B cell (primary cell): ENCODE measurements around the gene SPATA32. TPM values are rescaled to one million over a fixed set of nuclear protein-coding genes. Genes with fewer than 3 reads are reported as not detected.

ENCODE experiments used
- ATAC-seq: fragments of 200-7000 bp; cut with Tn5 transposase; one replicate; pipeline ENCODE4 v1.10.0; 2021; ENCODE audit warnings: low read depth, mild to moderate bottlenecking, moderate number of reproducible peaks, moderate library complexity
- CTCF ChIA-PET: fragments of 350-600 bp; sonication (Branson Sonifier 250); formaldehyde crosslinking; loops from one replicate; lab custom pipeline; 2021; ENCODE audit warnings: antibody characterized with exemption, inconsistent platforms; lab: Charles Lee
- POLR2A ChIA-PET: fragments of 350-600 bp; sonication (Branson Sonifier 250); formaldehyde crosslinking; loops from one replicate; lab custom pipeline; 2021; ENCODE audit warnings: antibody characterized with exemption; lab: Charles Lee
- DNase-seq: peaks from one replicate; pipeline ENCODE4 v3.0.0; 2013
- H2AFZ ChIP-seq: 2 replicates; pipeline ENCODE4 v1.6.1; 2012; ENCODE audit warnings: mild to moderate bottlenecking, low read depth, low read length; ENCODE audit not compliant: insufficient read depth, poor library complexity, severe bottlenecking
- H3K27ac ChIP-seq, 2 donors: 1 replicate in 1 of 2; 2 replicates in 1 of 2; pipeline ENCODE4 v1.5.1; 2012 to 2013; ENCODE audit warnings: low read length in 2 of 2, mild to moderate bottlenecking in 2 of 2, moderate library complexity in 1 of 2
- H3K27me3 ChIP-seq, 4 experiments: fragments of 200-600 bp in 1 of 4; sonication (generic) in 1 of 4; replicated peaks in 1 of 4; 1 replicate in 2 of 4; 2 replicates in 2 of 4; pipeline versions ENCODE4 v1.6.1 to v1.7.0; 2013 to 2016; ENCODE audit warnings: low read length in 3 of 4, mild to moderate bottlenecking in 2 of 4, mixed read lengths in 1 of 4, moderate library complexity in 1 of 4; ENCODE audit not compliant: insufficient read depth in 4 of 4, control insufficient read depth in 3 of 4; ENCODE audit errors: control extremely low read depth in 1 of 4
- H3K36me3 ChIP-seq, 2 experiments: replicated peaks in 1 of 2; 1 replicate in 1 of 2; 2 replicates in 1 of 2; pipeline versions ENCODE4 v1.6.1 to v1.7.1; 2013; ENCODE audit warnings: low read length in 1 of 2; ENCODE audit not compliant: insufficient read depth in 2 of 2, control insufficient read depth in 1 of 2; ENCODE audit errors: control extremely low read depth in 1 of 2, extremely low read depth in 1 of 2
- H3K4me1 ChIP-seq, 2 donors: fragments of 200-600 bp in 1 of 2; sonication (generic) in 1 of 2; 1 replicate in 1 of 2; 2 replicates in 1 of 2; pipeline versions ENCODE4 v1.5.1 to v1.6.1; 2013 to 2017; ENCODE audit warnings: low read length in 2 of 2; ENCODE audit not compliant: control insufficient read depth in 2 of 2, insufficient read depth in 2 of 2
- H3K4me2 ChIP-seq: replicated peaks from 2 replicates; pipeline ENCODE3; 2012; ENCODE audit warnings: mild to moderate bottlenecking, low read depth, low read length; ENCODE audit not compliant: poor library complexity, severe bottlenecking
- H3K4me3 ChIP-seq, 5 experiments: fragments of 200-600 bp in 1 of 5; sonication (generic) in 1 of 5; 1 replicate in 3 of 5; 2 replicates in 2 of 5; pipeline versions ENCODE4 v1.5.1 to v1.7.0; 2011 to 2016; ENCODE audit warnings: low read length in 4 of 5, mild to moderate bottlenecking in 4 of 5, low read depth in 2 of 5, control low read depth in 1 of 5, moderate library complexity in 1 of 5; ENCODE audit not compliant: insufficient read depth in 1 of 5; ENCODE audit errors: control extremely low read depth in 1 of 5, extremely low read depth in 1 of 5
- H3K79me2 ChIP-seq: fragments of 200-600 bp; sonication (generic); one replicate; pipeline ENCODE4 v1.6.0; 2016; ENCODE audit warnings: low read length; ENCODE audit not compliant: control insufficient read depth, insufficient read depth
- H3K9ac ChIP-seq: fragments of 200-600 bp; sonication (generic); 2 replicates; pipeline ENCODE4 v1.6.1; 2017; ENCODE audit warnings: mild to moderate bottlenecking, low read length, moderate library complexity
- H3K9me3 ChIP-seq, 3 donors: one replicate each; pipeline versions ENCODE4 v1.6.1 to v1.7.1; 2013; ENCODE audit warnings: low read length in 2 of 3; ENCODE audit not compliant: control insufficient read depth in 2 of 3, insufficient read depth in 1 of 3; ENCODE audit errors: control extremely low read depth in 1 of 3
- H4K20me1 ChIP-seq: 2 replicates; pipeline ENCODE4 v1.6.0; 2012; ENCODE audit warnings: mild to moderate bottlenecking, low read length; ENCODE audit not compliant: insufficient read depth, control insufficient read depth, poor library complexity, severe bottlenecking
- H3K27ac Mint-ChIP-seq: one replicate; pipeline ENCODE4 v1.8.0; 2021; ENCODE audit warnings: mixed read lengths
- H3K27me3 Mint-ChIP-seq: one replicate; pipeline ENCODE4 v1.8.0; 2021; ENCODE audit warnings: mixed read lengths
- H3K4me1 Mint-ChIP-seq: one replicate; pipeline ENCODE4 v1.8.0; 2021; ENCODE audit warnings: mixed read lengths
- H3K4me3 Mint-ChIP-seq: one replicate; pipeline ENCODE4 v1.8.0; 2021; ENCODE audit warnings: mixed read lengths
- H3K9me3 Mint-ChIP-seq: one replicate; pipeline ENCODE4 v1.8.0; 2022; ENCODE audit warnings: mixed read lengths; ENCODE audit not compliant: insufficient read depth
- EZH2 ChIP-seq: IDR thresholded peaks from 2 replicates; pipeline ENCODE4 v1.6.1; 2012; ENCODE audit warnings: borderline replicate concordance, low read depth, mild to moderate bottlenecking, moderate library complexity, low read length; ENCODE audit not compliant: insufficient read depth, poor library complexity, severe bottlenecking
- WGBS: methylation state at CpG from one replicate; pipeline ENCODE4 v1.1.5; 2013; ENCODE audit warnings: missing lambda C conversion rate; ENCODE audit not compliant: insufficient coverage; 5-methylcytosine and 5-hydroxymethylcytosine counted together
- intact Hi-C: fragments of 100-400 bp; cut with micrococcal nuclease; formaldehyde crosslinking; loops from one replicate; pipeline ENCODE4 v1.10.0; 2022
- polyA plus RNA-seq: library from polyadenylated mRNA; depleted of rRNA; stranded (reverse); fragments of >200 nt; gene quantifications from 2 replicates; pipeline ENCODE4 v1.2.3, GENCODE V29; 2012
- total RNA-seq, 2 donors: library from RNA; stranded (reverse); fragments of 120-200 nt in 1 of 2; gene quantifications; 1 replicate in 1 of 2; 2 replicates in 1 of 2; pipeline versions ENCODE4 v1.2.3 to v1.2.4, GENCODE V29; 2013 to 2022
- TF ChIP-seq, protein P1 (sequence below): fragments of 200-600 bp; IDR thresholded peaks from one replicate; pipeline ENCODE4 v1.8.0; 2022; ENCODE audit warnings: antibody characterized with exemption, mild to moderate bottlenecking

The SPATA32 gene
- total and polyA plus RNA-seq, 2 donors (not counting 1 experiment from before 2014, with no cell fraction given): 0.12 to 0.52 TPM

DNA sequence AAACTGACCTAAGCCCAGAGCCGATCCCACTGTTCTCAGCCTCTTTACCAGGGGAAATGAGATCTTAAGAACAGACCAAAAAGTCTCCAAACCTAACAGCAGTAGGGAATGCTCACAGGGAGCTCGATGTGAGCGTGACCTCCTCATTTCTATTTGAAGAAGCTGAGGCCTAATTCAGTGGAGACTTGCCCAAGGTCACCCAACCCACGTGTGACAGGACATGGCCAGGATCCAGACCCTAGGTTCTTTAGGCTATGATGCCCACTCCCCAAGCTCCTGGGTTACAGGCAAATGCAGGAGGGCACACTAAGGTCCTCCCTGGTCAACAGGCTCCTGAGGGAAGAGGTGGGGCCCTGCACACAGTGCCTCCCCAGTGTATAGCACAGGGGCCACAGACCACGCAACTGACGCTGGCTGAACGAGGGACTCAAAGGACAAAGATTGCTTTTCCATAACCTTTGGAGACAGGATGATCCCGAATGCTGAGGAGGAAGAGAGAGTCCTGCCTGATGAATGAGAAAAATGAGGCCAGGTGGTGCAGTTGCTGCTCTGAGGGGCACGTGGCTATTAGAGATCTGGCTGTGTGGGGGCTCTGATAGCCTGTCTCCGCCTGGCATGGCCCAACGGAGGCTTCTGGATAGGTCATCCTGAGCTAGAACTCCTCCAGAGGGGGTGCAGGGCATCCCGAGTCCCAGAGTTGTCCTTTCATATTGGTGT is 31.0 kb upstream of the SPATA32 start:
- ATAC-seq (no peak), DNase-seq (no peak)
- no peak for TF ChIP-seq EZH2
- TF ChIP-seq, protein P1, sequence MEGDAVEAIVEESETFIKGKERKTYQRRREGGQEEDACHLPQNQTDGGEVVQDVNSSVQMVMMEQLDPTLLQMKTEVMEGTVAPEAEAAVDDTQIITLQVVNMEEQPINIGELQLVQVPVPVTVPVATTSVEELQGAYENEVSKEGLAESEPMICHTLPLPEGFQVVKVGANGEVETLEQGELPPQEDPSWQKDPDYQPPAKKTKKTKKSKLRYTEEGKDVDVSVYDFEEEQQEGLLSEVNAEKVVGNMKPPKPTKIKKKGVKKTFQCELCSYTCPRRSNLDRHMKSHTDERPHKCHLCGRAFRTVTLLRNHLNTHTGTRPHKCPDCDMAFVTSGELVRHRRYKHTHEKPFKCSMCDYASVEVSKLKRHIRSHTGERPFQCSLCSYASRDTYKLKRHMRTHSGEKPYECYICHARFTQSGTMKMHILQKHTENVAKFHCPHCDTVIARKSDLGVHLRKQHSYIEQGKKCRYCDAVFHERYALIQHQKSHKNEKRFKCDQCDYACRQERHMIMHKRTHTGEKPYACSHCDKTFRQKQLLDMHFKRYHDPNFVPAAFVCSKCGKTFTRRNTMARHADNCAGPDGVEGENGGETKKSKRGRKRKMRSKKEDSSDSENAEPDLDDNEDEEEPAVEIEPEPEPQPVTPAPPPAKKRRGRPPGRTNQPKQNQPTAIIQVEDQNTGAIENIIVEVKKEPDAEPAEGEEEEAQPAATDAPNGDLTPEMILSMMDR: no peak
- intact Hi-C loops: no loop called here
- Histone ChIP-seq H3K79me2 (peaks cover 94% of the 10 kb centered on the region), H3K4me3 (no peak overlapping the region), H3K4me2 (no peak overlapping the region), H4K20me1 (peaks cover 84% of the 10 kb centered on the region), H3K36me3 (peaks cover 3 to 53% of the 10 kb centered on the region in 2 experiments), H3K9ac (no peak overlapping the region), H3K4me1 (peaks cover 69 to 78% of the 10 kb centered on the region in 2 donors), H3K27me3 (no peaks in the 10 kb centered on the region), H3K9me3 (peaks cover 0 to 6% (median 0%) of the 10 kb centered on the region in 3 donors), H3K27ac (no peak overlapping the region), H2AFZ (no peak overlapping the region)
- CTCF ChIA-PET: interaction anchor here (0.9 to 5.4 kb wide), 12 partner anchors 7 to 157 kb away, joined by 3 to 44 read pairs (median 4); partner anchors contain the start of genes ACBD4 and MAP3K14
- POLR2A ChIA-PET: interaction anchor here (0.6 to 0.9 kb wide), 3 partner anchors 18 to 336 kb away, joined by 3 to 5 read pairs (median 3); no protein-coding TSS in a partner anchor
- H3K9me3 Mint-ChIP-seq: no peaks in the 10 kb centered on the region
- H3K27ac Mint-ChIP-seq: peak overlapping the region; percentile 86
- peaks cover 72% of the 10 kb centered on the region for H3K4me1 Mint-ChIP-seq
- H3K4me3 Mint-ChIP-seq: peak overlapping the region; percentile 56
- WGBS: 92% methylated on average over 12 of the region's 12 CpGs
- no peaks in the 10 kb centered on the region for H3K27me3 Mint-ChIP-seq
